Ishikawa (cell line): ENCODE measurements around the gene SEPTIN5.

ENCODE experiments used
- CEBPB ChIP-seq: IDR thresholded peaks from 2 replicates; pipeline ENCODE4 v1.6.1; 2012
- CREB1 ChIP-seq: IDR thresholded peaks from 2 replicates; pipeline ENCODE4 v1.6.1; 2012; ENCODE audit warnings: low read depth
- EGR1 ChIP-seq: IDR thresholded peaks from 2 replicates; pipeline ENCODE4 v1.6.1; 2012
- EP300 ChIP-seq: IDR thresholded peaks from 2 replicates; pipeline ENCODE4 v1.6.1; 2012; ENCODE audit warnings: borderline replicate concordance
- FOXM1 ChIP-seq: IDR thresholded peaks from 2 replicates; pipeline ENCODE4 v1.6.1; 2012; ENCODE audit warnings: low read depth, borderline replicate concordance
- NFIC ChIP-seq: IDR thresholded peaks from 2 replicates; pipeline ENCODE4 v1.6.1; 2012
- RAD21 ChIP-seq: IDR thresholded peaks from 2 replicates; pipeline ENCODE4 v1.6.1; 2012; ENCODE audit warnings: low read depth
- TAF1 ChIP-seq: IDR thresholded peaks from 2 replicates; pipeline ENCODE4 v1.6.1; 2012; ENCODE audit warnings: low read depth, mild to moderate bottlenecking
- TCF12 ChIP-seq: IDR thresholded peaks from 2 replicates; pipeline ENCODE4 v1.6.1; 2012; ENCODE audit warnings: low read depth
- TEAD4 ChIP-seq: IDR thresholded peaks from 2 replicates; pipeline ENCODE4 v1.6.1; 2012
- YY1 ChIP-seq: IDR thresholded peaks from 2 replicates; pipeline ENCODE4 v1.6.1; 2012; ENCODE audit warnings: low read depth
- ZBTB7A ChIP-seq: IDR thresholded peaks from 2 replicates; pipeline ENCODE4 v1.6.1; 2012; ENCODE audit warnings: low read depth
- TF ChIP-seq, protein P1 (sequence below): IDR thresholded peaks from 2 replicates; pipeline ENCODE4 v1.6.1; 2012
- TF ChIP-seq, protein P2 (sequence below): IDR thresholded peaks from 2 replicates; pipeline ENCODE4 v1.6.1; 2012
- TF ChIP-seq, protein P3 (sequence below): IDR thresholded peaks from 2 replicates; pipeline ENCODE4 v1.6.1; 2012; ENCODE audit warnings: low read depth, mild to moderate bottlenecking

SEPTIN5 gene

DNA sequence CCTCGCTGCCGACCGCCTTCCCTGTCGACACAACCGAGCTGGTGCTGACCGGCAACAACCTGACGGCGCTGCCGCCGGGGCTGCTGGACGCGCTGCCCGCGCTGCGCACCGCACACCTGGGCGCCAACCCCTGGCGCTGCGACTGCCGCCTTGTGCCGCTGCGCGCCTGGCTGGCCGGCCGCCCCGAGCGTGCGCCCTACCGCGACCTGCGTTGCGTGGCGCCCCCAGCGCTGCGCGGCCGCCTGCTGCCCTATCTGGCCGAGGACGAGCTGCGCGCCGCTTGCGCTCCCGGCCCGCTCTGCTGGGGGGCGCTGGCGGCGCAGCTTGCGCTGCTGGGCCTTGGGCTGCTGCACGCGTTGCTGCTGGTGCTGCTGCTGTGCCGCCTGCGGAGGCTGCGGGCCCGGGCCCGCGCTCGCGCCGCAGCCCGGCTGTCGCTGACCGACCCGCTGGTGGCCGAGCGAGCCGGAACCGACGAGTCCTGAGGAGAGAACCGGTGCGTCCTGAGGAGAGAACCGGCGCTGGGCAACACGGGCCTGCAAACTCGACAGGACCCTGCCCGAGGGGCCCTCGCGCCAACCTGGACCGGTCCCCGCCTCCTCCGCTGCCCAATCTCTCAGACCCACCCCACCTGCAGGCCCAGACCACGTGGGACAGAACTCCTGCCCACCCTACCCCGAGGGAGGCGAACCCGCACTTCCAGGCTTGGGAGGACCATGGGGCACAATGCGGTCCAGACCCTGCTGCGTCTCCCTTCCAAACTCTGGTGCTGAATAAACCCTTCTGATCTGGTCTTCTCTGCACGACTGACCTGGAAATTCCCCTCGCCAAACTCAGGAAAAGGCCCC lies 9.9 kb downstream of the SEPTIN5 start:
- TF ChIP-seq TEAD4: no peak
- no peak for TF ChIP-seq FOXM1
- TF ChIP-seq, protein P1, sequence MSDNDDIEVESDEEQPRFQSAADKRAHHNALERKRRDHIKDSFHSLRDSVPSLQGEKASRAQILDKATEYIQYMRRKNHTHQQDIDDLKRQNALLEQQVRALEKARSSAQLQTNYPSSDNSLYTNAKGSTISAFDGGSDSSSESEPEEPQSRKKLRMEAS: no peak
- no peak for TF ChIP-seq ZBTB7A
- TF ChIP-seq YY1: no peak
- TF ChIP-seq TAF1: no peak
- TF ChIP-seq, protein P2, sequence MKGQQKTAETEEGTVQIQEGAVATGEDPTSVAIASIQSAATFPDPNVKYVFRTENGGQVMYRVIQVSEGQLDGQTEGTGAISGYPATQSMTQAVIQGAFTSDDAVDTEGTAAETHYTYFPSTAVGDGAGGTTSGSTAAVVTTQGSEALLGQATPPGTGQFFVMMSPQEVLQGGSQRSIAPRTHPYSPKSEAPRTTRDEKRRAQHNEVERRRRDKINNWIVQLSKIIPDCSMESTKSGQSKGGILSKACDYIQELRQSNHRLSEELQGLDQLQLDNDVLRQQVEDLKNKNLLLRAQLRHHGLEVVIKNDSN: no peak
- TF ChIP-seq, protein P3, sequence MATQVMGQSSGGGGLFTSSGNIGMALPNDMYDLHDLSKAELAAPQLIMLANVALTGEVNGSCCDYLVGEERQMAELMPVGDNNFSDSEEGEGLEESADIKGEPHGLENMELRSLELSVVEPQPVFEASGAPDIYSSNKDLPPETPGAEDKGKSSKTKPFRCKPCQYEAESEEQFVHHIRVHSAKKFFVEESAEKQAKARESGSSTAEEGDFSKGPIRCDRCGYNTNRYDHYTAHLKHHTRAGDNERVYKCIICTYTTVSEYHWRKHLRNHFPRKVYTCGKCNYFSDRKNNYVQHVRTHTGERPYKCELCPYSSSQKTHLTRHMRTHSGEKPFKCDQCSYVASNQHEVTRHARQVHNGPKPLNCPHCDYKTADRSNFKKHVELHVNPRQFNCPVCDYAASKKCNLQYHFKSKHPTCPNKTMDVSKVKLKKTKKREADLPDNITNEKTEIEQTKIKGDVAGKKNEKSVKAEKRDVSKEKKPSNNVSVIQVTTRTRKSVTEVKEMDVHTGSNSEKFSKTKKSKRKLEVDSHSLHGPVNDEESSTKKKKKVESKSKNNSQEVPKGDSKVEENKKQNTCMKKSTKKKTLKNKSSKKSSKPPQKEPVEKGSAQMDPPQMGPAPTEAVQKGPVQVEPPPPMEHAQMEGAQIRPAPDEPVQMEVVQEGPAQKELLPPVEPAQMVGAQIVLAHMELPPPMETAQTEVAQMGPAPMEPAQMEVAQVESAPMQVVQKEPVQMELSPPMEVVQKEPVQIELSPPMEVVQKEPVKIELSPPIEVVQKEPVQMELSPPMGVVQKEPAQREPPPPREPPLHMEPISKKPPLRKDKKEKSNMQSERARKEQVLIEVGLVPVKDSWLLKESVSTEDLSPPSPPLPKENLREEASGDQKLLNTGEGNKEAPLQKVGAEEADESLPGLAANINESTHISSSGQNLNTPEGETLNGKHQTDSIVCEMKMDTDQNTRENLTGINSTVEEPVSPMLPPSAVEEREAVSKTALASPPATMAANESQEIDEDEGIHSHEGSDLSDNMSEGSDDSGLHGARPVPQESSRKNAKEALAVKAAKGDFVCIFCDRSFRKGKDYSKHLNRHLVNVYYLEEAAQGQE: no peak
- no peak for TF ChIP-seq TCF12
- no peak for TF ChIP-seq RAD21
- no peak for TF ChIP-seq EP300
- TF ChIP-seq CREB1: no peak
- TF ChIP-seq NFIC: no peak
- TF ChIP-seq EGR1: no peak

DNA sequence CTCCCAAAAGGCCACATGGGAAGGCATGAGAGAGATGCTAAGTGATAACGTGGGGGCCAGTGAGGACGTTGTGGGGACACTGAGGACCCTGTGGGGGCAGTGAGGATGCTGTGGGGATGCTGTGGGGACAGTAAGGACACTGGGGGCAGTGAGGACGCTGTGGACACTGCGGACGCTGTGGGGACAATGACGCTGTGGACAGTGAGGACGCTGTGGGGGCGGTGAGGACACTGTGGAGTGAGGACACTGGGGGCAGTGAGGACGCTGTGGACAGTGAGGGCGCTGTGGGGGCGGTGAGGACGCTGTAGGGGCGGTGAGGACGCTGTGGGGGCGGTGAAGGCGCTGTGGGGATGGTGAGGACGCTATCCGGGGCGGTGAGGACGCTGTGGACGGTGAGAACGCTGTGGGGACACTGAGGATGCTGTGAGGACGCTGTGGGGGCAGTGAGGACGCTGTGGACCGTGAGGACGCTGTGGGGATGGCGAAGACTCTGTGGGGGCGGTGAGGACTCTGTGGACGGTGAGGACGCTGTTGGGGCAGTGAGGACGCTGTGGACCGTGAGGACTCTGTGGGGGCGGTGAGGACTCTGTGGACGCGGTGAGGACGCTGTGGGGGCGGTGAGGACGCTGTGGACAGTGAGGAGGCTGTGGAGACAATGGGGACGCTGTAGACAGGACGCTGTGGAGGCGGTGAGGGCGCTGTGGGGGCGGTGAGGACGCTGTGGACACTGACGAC lies 10.8 kb downstream of the SEPTIN5 start:
- TF ChIP-seq EGR1: 0 out of 2 replicates have a peak, but pooled peaks have one; percentile 4
- no peak for TF ChIP-seq CEBPB

DNA sequence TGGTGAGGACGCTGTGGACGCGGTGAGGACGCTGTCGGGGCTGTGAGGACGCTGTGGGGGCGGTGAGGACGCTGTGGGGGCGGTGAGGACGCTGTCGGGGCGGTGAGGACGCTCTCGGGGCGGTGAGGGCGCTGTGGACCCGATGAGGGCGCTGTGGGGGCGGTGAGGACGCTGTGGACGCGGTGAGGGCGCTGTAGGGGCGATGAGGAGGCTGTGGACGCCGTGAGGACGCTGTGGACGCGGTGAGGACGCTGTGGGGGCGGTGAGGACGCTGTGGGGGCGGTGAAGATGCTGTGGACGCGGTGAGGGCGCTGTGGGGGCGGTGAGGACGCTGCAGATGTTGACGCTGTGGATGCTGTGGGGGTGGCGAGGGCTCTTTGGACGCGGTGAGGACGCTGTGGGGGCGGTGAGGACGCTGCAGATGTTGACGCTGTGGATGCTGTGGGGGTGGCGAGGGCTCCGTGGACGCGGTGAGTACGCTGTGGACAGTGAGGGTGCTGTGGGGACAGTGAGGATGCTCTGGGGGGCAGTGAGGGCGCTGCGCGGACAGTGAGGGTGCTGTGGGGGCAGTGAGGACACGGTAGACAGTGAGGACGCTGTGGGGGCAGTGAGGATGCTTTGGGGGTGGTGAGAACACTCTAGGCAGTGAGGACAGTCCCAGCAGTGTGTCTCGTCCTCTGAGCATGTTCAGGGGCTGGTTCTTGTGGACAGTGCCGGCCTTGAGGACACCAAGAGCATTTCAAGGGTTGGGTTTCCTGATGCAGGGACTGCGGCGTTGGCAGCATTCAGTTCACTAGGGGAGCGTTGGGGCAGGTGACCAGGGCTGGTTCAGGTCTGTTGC lies 13.2 kb downstream of the SEPTIN5 start:
- TF ChIP-seq, protein P2: no peak
- no peak for TF ChIP-seq TAF1
- no peak for TF ChIP-seq RAD21
- TF ChIP-seq EP300: no peak
- TF ChIP-seq CREB1: no peak
- TF ChIP-seq ZBTB7A: no peak
- no peak for TF ChIP-seq EGR1

DNA sequence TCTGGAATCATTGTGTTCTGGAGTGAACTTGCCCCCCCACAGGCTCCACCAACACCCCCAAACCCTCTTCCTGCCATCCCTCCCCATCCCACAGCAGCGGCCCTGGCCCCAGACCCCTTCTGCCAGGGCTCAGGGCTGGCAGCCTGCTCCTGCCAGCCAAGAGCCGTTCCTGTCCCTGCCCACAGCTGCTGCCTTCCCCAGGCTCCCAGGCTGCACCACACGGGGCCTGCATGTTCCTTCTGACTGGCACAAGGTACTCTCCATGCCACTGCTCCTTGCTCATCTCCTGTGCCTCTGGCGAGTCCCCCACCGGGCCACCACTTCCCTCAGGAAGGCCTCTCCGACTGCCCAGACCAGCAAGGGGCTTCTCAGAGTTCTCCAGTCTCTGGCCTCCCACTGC lies 14.0 kb downstream of the SEPTIN5 start:
- TF ChIP-seq, protein P2: no peak
- no peak for TF ChIP-seq TEAD4
- TF ChIP-seq FOXM1: no peak
- TF ChIP-seq TAF1: no peak
- TF ChIP-seq ZBTB7A: no peak
- TF ChIP-seq, protein P3: no peak
- TF ChIP-seq, protein P1: no peak
- TF ChIP-seq TCF12: no peak
- TF ChIP-seq NFIC: no peak
- no peak for TF ChIP-seq CREB1
- TF ChIP-seq CEBPB: no peak
- no peak for TF ChIP-seq RAD21

DNA sequence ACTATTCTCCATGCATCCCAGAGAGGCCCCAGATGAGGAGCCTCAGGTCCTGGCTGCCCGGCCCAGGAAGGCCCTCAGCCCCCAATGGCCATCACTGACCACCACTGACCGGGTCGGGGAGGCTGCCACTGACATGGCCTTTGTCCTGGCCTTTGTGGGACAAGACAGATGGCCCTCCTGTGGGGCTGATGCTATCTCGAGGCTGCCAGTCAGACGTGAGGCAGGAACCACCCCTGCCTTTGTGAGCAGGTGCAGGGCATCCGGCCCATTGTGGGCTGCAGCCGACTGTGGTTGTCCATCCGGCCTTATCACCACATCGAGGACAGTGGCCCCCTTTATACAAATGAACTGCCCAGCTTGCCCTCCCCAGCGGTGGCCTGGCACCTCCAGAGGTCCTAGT lies 14.5 kb downstream of the SEPTIN5 start:
- TF ChIP-seq TCF12 (no peak), NFIC (no peak), TEAD4 (no peak), FOXM1 (no peak), ZBTB7A (no peak), RAD21 (no peak), EGR1 (no peak), CREB1 (no peak), EP300 (no peak)
- TF ChIP-seq, protein P3: no peak
- TF ChIP-seq, protein P1: no peak
